Stimulated activated CD4-positive, alpha-beta T cell treated with anti-CD3 and anti-CD28 coated beads, Interleukin-4, amount 100 ng/mL, for 4 hours (primary cell): ENCODE measurements around the gene TRIM47.
A peak's percentile ranks its signal among the peaks of the same experiment; 100 is the strongest.

Source experiments
- DNase-seq, 2 experiments: peaks; one replicate each; pipeline ENCODE4 v3.0.0-alpha.2; 2020

TRIM47 gene

GRCh38 chr17:75845058-75845711, 33.2 kb downstream of the TRIM47 start:
- peak; percentile 40 to 62 for DNase-seq

- peak in 1 of 2 experiments; percentile 32 for DNase-seq
Measured at GRCh38 chr17:75844530-75845057, 33.8 kb downstream of the TRIM47 start.

GRCh38 chr17:75843577-75844529, 34.5 kb downstream of the TRIM47 start, which contains the start of gene UNC13D:
Gene UNC13D, minus strand, starts transcription at chr17:75844404. Its CDS starts 67 bp downstream, at chr17:75844337.
- DNase-seq, result peak; percentile 51

GRCh38 chr17:75842963-75843576, 35.3 kb downstream of the TRIM47 start:
- no peak for DNase-seq

GRCh38 chr17:75842411-75842810, 36.0 kb downstream of the TRIM47 start:
- no peak for DNase-seq

- no peak for DNase-seq
Measured at GRCh38 chr17:75840799-75841164, 37.6 kb downstream of the TRIM47 start.

- DNase-seq, result no peak
Measured at GRCh38 chr17:75839942-75840798, 38.2 kb downstream of the TRIM47 start.

- no peak for DNase-seq
Measured at GRCh38 chr17:75838410-75838809, 40.0 kb downstream of the TRIM47 start.

GRCh38 chr17:75837899-75838298, 40.5 kb downstream of the TRIM47 start:
- no peak for DNase-seq

GRCh38 chr17:75836605-75837004, 41.8 kb downstream of the TRIM47 start:
- DNase-seq, result no peak

- no peak for DNase-seq
Measured at GRCh38 chr17:75835654-75835987, 42.8 kb downstream of the TRIM47 start.

GRCh38 chr17:75834928-75835653, 43.3 kb downstream of the TRIM47 start:
- no peak for DNase-seq

GRCh38 chr17:75834279-75834920, 44.0 kb downstream of the TRIM47 start:
- DNase-seq, result no peak

- DNase-seq, result no peak
Measured at GRCh38 chr17:75832652-75833400, 45.6 kb downstream of the TRIM47 start.

- DNase-seq, result peak in 1 of 2 experiments; percentile 29
Measured at GRCh38 chr17:75832164-75832651, 46.2 kb downstream of the TRIM47 start.

- no peak for DNase-seq
Measured at GRCh38 chr17:75831032-75831571, 47.3 kb downstream of the TRIM47 start.

- peak in 1 of 2 experiments; percentile 40 for DNase-seq
Measured at GRCh38 chr17:75830164-75831031, 48.0 kb downstream of the TRIM47 start.

GRCh38 chr17:75829747-75830146, 48.6 kb downstream of the TRIM47 start:
- DNase-seq, result no peak

GRCh38 chr17:75828741-75829140, 49.6 kb downstream of the TRIM47 start:
- no peak for DNase-seq
